Left lung (tissue), 10 donors: Measurements from ENCODE around the gene LPCAT3. TPM values are rescaled to one million over a fixed set of nuclear protein-coding genes. Genes with fewer than 3 reads are reported as not detected.

Experiments used
- ATAC-seq: fragments of 200-7000 bp; cut with Tn5 transposase; one replicate; pipeline ENCODE4 v1.9.1; 2020; ENCODE audit warnings: moderate library complexity
- DNase-seq, 4 donors: peaks; one replicate each; pipeline ENCODE4 v3.0.0-alpha.2; 2013 to 2020
- H3K27ac ChIP-seq, 2 donors: fragments of 200-600 bp; sonication (generic) in 1 of 2; one replicate each; pipeline versions ENCODE4 v1.5.0 to v1.8.0; 2020 to 2021
- H3K27me3 ChIP-seq, 2 donors: fragments of 200-600 bp; sonication (generic) in 1 of 2; one replicate each; pipeline versions ENCODE4 v1.5.0 to v1.8.0; 2020 to 2021
- H3K36me3 ChIP-seq, 2 donors: fragments of 200-600 bp; sonication (generic) in 1 of 2; one replicate each; pipeline versions ENCODE4 v1.5.0 to v1.8.0; 2020 to 2021
- H3K4me1 ChIP-seq, 2 donors: fragments of 200-600 bp; one replicate each; pipeline ENCODE4 v1.8.0; 2021
- H3K4me3 ChIP-seq, 2 donors: fragments of 200-600 bp; sonication (generic) in 1 of 2; one replicate each; pipeline versions ENCODE4 v1.5.0 to v1.8.0; 2020 to 2021; ENCODE audit warnings: mild to moderate bottlenecking in 1 of 2
- H3K9me3 ChIP-seq, 2 donors: fragments of 200-600 bp; sonication (generic) in 1 of 2; one replicate each; pipeline versions ENCODE4 v1.5.0 to v1.8.0; 2020 to 2021
- intact Hi-C, 2 donors: fragments of 100-400 bp; cut with DNase I; formaldehyde crosslinking; loops; one replicate each; pipeline versions ENCODE4 v1.11.2 to v1.14.2; 2022
- polyA plus RNA-seq, 6 donors: library from polyadenylated mRNA; unstranded; fragments of 120-200 nt; gene quantifications; one replicate each; pipeline ENCODE4 v1.2.1, GENCODE V29; 2013; ENCODE audit not compliant: insufficient read length in 6 of 6
- total RNA-seq, 2 donors: library from RNA; stranded (reverse); fragmentation: NEBNext Ultra II Directional; extraction: Animal tissue kit (Norgen Biotek cat#: 25700); gene quantifications; one replicate each; pipeline ENCODE4 v1.2.1, GENCODE V29; 2021
- TF ChIP-seq, protein P1 (sequence below), 2 donors: fragments of 200-600 bp; sonication (generic) in 1 of 2; IDR thresholded peaks; one replicate each; pipeline versions ENCODE4 v1.5.0 to v1.8.0; 2021; ENCODE audit warnings: antibody characterized with exemption in 2 of 2
- donor health status: DM: no; HTN: yes; CAD: no.
- donor health status: DM: no; HTN: no; CAD: no.

Gene LPCAT3
- total and polyA plus RNA-seq, 8 donors, result 54.7 to 108 (median 64.7) TPM

DNA sequence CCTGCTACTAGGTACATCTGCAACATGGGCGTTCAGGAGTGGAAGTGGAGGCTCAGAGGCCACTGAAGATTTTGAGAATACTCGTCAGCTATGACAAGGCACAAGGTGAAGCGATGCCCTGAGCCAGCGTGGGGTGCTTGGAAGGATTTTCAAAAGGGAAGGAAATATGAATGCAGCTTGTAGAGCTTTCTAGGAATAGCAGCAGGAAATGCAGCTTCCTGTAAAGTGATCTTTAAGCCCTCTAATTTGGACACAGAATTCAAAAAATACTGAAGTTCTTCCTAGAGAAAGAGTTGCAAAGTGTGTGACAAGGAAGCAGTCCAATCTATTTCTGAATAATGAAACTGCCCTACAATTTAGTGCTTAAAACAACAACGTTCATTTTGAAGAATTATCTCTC, 29.0 kb upstream of the LPCAT3 start:
- TF ChIP-seq, protein P1, sequence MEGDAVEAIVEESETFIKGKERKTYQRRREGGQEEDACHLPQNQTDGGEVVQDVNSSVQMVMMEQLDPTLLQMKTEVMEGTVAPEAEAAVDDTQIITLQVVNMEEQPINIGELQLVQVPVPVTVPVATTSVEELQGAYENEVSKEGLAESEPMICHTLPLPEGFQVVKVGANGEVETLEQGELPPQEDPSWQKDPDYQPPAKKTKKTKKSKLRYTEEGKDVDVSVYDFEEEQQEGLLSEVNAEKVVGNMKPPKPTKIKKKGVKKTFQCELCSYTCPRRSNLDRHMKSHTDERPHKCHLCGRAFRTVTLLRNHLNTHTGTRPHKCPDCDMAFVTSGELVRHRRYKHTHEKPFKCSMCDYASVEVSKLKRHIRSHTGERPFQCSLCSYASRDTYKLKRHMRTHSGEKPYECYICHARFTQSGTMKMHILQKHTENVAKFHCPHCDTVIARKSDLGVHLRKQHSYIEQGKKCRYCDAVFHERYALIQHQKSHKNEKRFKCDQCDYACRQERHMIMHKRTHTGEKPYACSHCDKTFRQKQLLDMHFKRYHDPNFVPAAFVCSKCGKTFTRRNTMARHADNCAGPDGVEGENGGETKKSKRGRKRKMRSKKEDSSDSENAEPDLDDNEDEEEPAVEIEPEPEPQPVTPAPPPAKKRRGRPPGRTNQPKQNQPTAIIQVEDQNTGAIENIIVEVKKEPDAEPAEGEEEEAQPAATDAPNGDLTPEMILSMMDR (IDR thresholded peaks at IDR 0.05), result no peak
- peaks cover 0 to 8% of the 10 kb centered on the region in 2 donors for H3K4me1 ChIP-seq
- H3K4me3 ChIP-seq, result no peak overlapping the region
- no peak for DNase-seq
- no peak overlapping the region for H3K27ac ChIP-seq
- no peaks in the 10 kb centered on the region for H3K36me3 ChIP-seq
- H3K27me3 ChIP-seq, result no peaks in the 10 kb centered on the region
- intact Hi-C loops, result no loop called here
- ATAC-seq, result no peak
- no peaks in the 10 kb centered on the region for H3K9me3 ChIP-seq

DNA sequence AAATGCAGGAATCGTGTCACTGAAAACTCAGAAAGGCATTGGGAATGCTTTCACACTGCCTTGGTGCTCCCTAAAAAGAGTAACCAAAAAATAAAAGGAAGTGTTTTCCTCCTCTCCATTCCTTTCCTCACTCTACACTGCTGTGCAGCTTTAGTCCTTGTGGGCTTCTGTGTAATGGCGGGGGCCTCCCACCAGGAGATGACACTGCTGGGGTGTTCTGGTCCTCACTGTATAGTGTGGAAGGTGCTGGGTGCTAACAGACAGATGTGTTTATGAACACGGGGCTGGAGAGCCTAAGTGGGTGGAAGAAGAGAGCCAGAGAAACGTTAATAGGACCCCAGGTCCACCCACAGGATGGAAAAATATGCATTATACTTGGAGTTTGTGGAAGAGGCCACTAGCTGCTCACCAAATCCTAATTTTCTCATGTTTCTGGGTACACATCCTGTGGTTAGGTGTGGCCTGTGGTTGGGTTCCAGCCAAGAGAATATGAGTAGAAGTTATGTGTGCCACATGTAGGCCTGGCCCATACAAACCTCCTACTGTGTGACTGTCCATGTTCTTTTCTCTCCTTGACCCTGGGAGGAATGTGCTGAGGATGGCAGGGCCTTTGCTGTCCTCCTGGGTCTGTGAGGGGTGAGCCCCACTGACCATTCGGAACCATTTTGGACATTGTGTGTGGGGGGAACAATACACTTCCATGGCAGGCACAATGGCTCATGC, 28.3 kb upstream of the LPCAT3 start:
- no peaks in the 10 kb centered on the region for H3K9me3 ChIP-seq
- H3K36me3 ChIP-seq, result no peaks in the 10 kb centered on the region
- ATAC-seq, result no peak
- H3K4me3 ChIP-seq, result no peak overlapping the region
- H3K4me1 ChIP-seq, result peaks cover 0 to 8% of the 10 kb centered on the region in 2 donors
- H3K27me3 ChIP-seq, result no peaks in the 10 kb centered on the region
- TF ChIP-seq, protein P1 (IDR thresholded peaks at IDR 0.05), result no peak
- no peak overlapping the region for H3K27ac ChIP-seq
- DNase-seq, result no peak
- intact Hi-C loops, result no loop called here

DNA sequence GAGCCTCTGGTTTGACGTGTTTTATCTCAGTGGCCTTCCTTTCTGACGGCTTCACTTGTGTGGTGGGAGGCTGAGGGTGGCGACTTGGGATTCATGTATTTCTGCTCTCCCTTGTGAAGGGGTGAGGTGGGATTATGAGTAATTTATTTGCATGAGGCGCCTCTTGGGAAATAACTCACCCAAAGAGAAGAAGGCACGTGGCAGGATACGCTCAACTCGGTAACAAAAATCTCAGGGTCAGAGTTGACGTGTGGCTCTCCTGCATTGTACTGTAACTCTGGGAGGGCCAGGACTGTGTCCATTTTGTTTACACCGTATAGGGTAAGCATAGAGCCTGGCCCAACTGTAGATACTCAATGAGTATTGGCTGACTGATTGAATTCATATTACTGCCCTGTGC, 27.6 kb upstream of the LPCAT3 start:
- TF ChIP-seq, protein P1 (IDR thresholded peaks at IDR 0.05), result no peak
- Histone ChIP-seq H3K4me3 (no peak overlapping the region), H3K27ac (no peak overlapping the region), H3K4me1 (peaks cover 0 to 8% of the 10 kb centered on the region in 2 donors), H3K9me3 (no peaks in the 10 kb centered on the region), H3K36me3 (no peaks in the 10 kb centered on the region), H3K27me3 (no peaks in the 10 kb centered on the region)
- ATAC-seq (no peak), DNase-seq (no peak)
- intact Hi-C loops, result no loop called here

DNA sequence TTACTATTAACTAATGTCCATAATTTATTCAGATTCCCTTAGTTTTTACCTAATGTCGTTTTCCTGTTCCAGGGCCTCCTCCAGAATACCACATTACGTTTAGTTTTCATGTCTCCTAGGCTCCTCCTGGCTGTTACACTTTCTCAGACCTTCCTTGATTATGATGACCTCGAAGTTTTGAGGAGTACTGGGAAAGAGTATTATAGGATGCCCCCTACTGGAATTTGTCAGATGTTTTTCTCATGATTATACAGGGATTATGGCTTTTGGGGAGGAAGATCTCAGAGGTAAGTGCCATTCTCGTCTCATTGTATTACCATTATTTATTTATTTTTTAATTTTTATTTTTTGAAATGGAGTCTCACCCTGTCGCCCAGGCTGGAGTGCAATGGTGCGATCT, 24.6 kb upstream of the LPCAT3 start:
- no peaks in the 10 kb centered on the region for H3K36me3 ChIP-seq
- DNase-seq (peak in 1 of 4 donors; percentile 24), ATAC-seq (peak; percentile 97)
- H3K27me3 ChIP-seq, result no peaks in the 10 kb centered on the region
- TF ChIP-seq, protein P1 (IDR thresholded peaks at IDR 0.05), result peak; percentile 21 to 33
- intact Hi-C loops, result no loop called here
- no peak overlapping the region for H3K27ac ChIP-seq
- H3K4me3 ChIP-seq, result no peak overlapping the region
- H3K9me3 ChIP-seq, result no peaks in the 10 kb centered on the region
- peaks cover 0 to 8% of the 10 kb centered on the region in 2 donors for H3K4me1 ChIP-seq

DNA sequence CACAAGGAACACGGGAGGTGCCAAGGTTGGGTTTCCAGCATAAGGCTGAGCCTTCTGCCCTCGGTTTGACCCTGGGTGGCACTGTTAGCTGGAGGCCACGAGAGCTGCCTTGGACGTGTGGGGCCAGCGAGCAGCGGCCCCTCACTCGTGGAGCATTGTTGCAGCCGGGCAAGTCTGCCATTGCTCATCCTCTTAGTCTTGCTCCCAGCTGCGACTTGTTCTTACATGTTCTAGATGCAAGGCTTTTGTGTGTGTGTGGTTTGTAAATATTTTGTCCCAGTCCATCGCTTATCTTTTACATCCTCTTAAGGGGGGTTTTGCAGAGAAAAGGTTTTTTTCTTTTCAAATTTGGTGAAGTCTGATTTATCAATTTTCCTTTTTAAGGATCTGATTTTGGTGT, 21.1 kb upstream of the LPCAT3 start:
- no peak for DNase-seq

More for the DNA sequence above, 21.1 kb upstream of the LPCAT3 start:
- no peaks in the 10 kb centered on the region for H3K36me3 ChIP-seq
- no peak overlapping the region for H3K4me3 ChIP-seq
- H3K27me3 ChIP-seq, result no peaks in the 10 kb centered on the region
- ATAC-seq, result no peak
- H3K9me3 ChIP-seq, result no peaks in the 10 kb centered on the region
- TF ChIP-seq, protein P1 (IDR thresholded peaks at IDR 0.05), result no peak
- H3K27ac ChIP-seq, result no peak overlapping the region
- intact Hi-C loops, result no loop called here
- no peaks in the 10 kb centered on the region for H3K4me1 ChIP-seq
